Forelimb muscle (tissue), 1 donor: Measurements from ENCODE around the gene HSF2. TPM values are rescaled to one million over a fixed set of nuclear protein-coding genes. Genes with fewer than 3 reads are reported as not detected.

Experiments
- DNase-seq: peaks from one replicate; pipeline ENCODE4 v3.0.0-alpha.2; 2013; ENCODE audit warnings: low read depth
- polyA plus RNA-seq: library from polyadenylated mRNA; unstranded; fragments of 120-200 nt; gene quantifications from one replicate; pipeline ENCODE4 v1.2.1, GENCODE V29; 2013; ENCODE audit not compliant: insufficient read length

HSF2 gene
- polyA plus RNA-seq, 1 donor: 26.9 TPM

DNA sequence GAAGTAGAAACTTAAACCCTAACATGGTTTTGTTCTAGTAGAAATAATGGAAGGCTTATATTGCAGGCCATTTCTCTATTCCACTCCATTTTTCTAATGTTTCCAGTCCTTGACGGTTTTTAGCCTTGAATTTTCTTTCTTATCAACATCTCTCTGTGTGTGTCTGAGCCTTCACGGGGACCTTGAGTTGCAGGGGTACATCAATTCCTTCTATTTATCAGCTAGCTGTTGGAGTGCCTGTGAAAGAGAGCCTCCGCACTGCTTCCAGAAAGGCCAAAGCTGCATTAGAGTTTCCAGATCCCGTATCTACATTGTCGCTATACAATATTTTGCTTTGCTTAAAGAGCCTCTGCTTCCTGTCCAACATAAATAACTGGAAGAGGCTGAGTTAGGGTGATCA, 5.4 kb upstream of the HSF2 start:
- DNase-seq: no peak

DNA sequence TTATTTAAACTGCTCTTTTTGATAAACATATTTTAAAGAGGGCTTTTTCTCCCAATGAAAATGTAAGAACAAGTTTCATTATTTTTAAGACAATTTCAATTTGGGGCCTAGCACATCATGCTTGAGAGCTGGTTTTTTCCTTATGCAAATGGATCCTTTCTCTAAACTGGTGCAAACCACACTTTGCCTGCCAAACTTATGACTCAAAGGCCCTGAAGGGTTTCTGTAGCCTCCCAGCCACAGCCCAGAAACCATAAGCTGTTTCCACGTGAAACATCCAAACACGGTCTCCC, 451 bp upstream of the HSF2 start:
- no peak for DNase-seq

DNA sequence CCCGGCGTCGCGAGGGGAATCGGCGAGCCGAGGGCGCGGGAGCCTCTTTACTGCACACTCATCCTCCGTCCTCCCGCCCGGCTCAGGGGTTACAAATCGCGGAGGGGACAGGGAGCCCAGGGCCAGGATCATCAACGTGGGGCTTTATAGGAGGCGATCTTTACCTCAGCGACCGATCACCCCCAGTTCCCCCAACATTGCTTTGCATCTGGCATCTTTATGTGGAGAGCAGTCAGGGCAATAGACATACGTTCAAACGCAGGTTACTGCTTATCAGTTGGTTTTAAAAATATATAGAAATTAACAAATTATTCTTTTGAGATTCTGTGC, 634 bp downstream of the HSF2 start:
- no peak for DNase-seq

DNA sequence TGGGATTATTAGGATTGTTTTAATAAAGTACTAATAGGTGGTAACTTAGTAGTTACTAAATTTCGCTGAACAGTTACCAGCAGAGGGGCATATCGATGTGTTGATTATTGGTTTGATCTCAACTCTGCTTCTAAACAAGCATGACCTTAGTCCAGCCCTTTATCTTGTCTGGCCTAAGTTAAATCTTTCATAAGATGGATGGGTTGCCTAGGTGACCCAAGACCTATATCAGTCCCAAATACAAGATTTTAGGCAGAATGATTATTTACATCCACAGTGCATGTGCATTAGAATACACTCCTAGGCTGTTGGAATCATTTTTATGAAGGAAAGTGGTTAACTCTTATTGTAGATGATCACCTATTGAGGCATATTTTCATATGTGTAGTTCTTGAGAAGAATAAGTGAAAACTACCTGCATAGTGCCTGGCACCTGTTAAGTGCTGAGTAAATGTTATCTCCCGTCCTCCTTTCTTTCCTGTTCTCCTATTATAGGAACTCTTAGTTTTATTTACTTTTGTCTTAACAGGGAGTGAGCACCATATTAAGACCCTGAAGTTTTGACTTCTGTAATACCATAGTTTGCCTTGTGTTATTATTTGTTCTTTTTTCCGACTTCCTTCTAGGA, 1.1 kb downstream of the HSF2 start:
- no peak for DNase-seq

DNA sequence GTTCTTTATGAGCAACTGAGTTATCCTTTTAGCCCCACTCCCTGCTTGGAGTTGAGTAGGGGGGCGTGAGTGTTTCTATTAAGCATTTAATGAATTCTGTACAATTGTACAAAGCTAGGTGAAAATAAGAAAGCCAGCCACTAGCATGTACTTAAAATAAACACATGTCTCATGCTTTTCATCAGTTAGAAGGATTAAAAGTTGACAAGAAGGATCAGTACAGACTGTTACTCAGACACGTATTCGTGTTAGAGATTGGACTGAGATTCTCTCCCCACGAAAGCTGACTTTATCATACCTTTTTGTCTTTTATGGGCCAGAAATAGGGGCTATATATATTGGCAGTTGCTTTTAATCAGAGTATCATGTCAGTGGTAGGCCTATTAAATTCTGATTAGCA, 1.7 kb downstream of the HSF2 start:
- no peak for DNase-seq

DNA sequence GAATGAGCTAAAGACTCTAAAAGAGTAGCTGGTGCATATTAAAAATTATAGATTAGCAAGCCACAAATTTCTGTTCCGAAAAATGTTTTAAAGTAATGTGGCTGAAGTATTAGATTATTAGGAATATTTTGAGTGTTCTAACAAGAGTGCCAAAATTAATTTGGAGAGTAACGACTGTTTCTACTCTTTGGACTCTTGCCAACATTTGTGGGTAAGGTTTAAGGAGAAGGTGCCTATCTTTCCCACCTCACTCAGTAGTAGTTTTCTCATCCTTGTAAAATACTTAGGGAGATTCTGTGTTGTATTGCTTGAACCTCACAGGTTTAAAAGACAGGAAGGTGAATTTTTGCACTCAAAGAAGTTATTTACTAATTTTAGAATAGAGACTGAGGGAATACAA, 5.0 kb downstream of the HSF2 start:
- no peak for DNase-seq

DNA sequence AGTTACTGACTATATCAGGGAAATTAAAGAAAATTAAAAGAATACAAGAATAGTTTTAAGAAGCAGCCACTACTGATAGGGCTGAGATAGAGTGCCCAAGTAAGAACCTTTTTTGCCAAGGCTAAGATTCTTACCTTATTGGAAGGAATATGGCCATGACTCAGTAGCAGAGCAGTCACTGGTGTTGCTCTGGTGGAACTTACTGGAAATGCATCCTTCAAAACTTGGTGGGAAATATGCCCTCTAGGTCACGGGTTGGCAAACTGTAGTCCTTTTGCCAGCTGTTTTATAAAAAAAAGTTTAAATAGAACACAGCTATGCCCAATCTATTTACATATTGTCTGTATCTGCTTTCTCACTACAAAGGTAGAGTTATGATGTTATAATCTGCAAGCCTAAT, 6.0 kb downstream of the HSF2 start:
- no peak for DNase-seq

DNA sequence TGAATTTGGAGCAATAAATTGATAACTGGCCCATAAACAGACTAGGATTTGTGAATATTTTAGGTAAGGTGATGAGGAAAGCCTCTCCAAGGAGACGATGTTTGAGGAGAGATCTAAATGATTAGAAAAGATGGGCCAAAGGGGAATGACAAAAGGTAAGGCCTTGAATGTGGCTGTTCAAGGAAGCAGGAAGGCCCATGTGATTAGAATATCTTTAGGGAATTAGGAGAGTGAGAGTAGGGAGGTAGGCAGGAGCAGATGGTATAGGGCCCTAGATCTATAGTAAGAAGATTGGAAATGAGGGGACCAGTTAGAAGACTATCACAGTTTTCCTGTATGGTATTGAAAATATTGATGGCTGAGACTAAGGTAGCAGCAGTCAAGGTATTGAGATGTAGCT, 6.7 kb downstream of the HSF2 start:
- no peak for DNase-seq

DNA sequence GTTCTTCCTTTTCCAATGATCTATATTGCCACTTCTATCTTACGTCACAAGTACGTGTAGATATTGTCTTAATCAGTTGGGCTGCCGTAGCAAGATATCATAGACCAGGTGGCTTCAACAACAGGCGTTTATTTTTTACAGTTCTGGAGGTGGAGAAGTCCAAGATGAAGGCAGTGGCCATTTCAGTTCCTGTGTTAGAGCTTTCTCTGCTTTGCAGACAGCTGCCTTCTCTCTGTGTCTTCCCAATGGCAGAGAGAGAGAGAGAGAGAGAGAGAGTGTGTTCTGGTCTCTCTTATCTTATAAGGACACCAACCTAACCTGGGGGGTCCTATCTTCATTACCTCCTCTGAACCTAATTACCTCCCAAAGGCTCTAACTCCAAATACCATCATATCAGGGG, 8.3 kb downstream of the HSF2 start:
- no peak for DNase-seq

DNA sequence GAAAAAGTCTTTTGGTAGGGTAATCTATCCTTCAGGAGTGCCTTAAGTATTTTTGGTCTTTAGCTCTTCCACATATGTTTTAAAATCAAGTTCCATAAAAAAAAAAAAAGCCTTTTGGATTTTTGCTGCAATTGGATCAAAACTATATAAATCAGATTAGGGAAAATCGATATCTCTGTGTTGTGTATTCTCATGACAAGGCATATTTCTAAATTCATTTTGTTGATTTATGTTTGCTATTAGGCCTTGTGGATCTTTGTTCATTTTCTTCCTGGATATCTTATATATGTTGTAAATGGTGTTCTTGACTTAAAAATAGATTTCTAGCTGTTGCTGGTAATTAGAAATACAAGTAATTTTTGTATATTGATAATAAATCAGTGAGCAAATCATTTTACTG, 8.8 kb downstream of the HSF2 start:
- DNase-seq: no peak

DNA sequence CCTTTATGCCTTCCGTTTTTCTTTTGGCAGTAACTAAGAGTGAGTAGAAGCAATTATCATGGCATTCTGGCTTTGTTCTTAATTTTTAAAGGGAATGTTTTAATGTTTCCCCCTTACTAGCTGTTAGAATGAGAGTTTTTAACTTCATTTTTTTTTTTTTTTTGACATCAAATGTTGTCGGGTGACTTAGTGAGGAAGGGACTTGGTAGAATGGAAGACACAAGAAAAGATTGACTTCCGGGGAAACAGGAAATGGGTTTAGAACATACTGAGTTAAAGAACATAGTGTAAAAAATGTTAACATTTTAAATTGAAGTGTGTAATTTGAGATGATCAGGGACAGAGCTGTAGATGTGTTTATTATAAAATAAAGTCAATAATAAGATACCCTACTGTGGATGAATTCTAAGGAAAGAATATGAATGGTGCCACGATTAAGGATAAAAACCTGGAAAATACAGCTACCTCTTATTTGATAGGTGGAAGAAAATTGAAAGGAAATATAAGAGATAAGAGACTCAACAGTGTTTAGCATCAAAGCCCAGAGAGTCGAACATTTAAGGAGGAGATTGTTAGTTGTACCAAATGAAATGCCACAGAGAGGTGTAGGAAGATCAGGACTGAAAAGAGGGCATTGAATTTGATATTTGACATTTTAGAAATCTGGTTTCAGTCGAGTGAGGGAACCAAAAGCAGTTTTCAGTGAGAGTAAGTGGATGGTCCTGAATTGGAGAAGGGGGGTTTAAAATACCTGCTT, 9.4 kb downstream of the HSF2 start:
- no peak for DNase-seq

DNA sequence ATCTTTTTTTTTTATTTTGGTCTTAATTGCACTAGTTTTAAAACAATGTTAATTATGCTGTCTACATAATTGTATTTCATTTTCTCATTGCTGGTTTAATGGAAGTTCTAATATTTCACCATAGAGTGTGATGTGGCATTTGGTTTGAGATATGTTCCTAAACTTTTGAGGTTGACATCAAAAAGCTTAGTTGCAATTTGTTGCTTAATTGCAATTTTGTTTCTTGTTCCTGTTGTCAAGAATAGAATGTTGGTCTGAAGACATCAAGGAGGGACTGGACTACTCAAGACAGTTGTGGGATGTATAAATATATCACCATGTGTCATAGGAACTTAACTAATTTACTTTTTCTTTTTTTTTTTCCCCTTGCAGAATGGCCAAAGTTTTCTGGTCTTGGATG, 12.5 kb downstream of the HSF2 start:
- no peak for DNase-seq

DNA sequence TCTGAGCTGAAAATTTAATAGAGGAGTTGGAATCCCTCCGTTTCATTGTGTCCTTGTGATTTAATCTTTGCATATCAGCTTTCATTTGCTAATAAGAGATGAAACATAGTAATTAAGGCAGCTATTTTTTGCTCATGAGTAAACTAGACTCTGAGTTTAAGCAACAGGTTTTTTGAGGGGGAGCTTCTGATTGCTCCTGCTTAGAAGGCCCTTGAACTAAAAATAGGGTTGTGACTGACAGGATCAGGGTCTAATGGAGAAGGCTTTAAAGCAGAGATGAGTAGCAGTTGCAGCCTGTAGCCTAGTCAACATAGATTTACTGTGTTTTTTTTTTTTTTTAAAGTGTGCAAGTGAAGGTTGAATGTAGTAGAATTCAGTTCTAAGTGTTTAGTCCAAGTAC, 17.4 kb downstream of the HSF2 start:
- DNase-seq: no peak

DNA sequence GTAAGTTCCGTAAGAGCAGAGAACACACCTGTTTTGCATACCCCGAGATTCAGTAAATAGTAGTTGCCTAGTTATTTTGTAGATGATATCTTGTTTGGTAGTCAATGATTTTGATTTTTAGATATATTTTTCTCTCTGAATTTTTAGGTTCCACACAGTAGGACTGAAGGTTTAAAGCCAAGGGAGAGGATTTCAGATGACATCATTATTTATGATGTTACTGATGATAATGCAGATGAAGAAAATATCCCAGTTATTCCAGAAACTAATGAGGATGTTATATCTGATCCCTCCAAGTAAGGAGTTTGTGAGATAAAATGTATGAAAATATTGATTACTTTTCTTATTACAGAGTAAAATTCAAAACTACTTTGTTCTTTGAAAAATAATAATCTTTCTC, 22.6 kb downstream of the HSF2 start:
- DNase-seq: no peak

DNA sequence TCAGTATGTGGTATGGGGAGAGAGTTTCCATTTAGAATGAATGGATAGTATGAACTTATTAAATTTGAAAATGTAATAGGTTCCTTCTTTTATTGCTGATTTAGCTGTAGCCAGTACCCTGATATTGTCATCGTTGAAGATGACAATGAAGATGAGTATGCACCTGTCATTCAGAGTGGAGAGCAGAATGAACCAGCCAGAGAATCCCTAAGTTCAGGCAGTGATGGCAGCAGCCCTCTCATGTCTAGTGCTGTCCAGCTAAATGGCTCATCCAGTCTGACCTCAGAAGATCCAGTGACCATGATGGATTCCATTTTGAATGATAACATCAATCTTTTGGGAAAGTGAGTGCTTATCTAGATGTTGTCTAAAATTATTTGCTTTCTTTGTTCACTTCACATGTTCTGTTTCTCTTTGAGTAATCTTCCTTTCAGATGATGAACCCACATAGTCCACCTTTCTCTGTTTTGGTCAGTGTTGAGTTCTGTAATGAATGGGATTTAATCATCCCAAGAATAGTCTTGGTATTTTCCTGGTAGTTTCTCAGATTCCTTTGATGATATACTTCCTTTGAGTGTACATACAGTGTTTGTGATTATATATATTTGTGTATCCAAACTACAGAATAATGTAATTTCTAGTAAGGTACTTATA, 23.3 kb downstream of the HSF2 start:
- no peak for DNase-seq

DNA sequence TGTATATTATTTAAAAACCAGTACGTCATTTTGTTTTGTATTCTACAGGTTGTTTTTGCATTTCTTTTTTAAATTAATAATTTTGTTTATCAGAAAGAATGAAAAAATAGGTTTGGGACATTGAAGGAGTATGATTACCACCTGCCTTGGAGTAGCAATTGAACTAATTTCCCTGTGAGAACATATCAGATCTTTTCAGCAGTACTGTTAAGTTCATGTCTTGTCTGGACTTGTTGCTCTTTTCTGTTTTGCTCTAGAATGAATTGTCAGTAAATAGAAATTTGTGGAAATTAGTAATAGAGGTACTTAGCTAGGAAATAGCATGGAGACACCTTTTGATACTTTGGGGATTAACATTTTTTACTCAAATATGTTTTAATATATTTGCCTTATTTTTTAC, 24.3 kb downstream of the HSF2 start:
- no peak for DNase-seq

DNA sequence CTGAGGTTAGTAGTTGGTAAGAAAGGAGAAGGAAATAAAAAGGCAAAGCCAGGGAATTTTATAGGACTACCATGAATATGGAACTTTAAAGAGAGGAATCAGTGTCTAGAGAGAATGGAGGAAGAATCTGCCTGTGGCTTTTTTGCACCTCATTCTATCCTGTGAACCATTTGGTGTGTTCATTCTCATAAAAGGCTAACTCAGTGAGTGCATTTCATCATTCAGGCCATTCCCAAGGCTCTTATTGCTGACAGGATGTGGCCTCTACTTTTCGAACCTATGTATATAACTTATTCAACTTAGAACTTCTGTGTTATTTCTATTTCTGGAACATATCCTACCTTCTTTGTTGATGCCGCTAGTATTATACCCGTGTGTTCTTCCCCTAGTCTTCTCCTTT, 27.1 kb downstream of the HSF2 start:
- no peak for DNase-seq

DNA sequence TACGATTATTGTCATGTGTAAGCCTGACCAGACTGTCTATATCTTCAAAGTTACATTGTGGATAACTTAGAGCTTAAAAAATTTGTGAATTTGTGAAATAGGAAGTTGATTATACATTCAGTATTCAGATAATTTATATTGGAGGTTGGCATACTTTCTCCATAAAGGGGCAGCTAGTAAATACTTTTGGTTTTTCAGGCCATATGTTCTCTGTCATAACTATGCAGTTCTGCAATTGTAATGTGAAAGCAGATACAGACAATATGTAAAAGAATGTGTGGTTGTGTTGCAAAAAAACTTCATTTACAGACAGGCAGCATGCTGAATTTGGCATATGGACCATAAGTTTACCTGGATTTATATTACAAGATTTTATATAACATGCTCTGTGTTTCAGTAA, 29.3 kb downstream of the HSF2 start:
- DNase-seq: no peak

DNA sequence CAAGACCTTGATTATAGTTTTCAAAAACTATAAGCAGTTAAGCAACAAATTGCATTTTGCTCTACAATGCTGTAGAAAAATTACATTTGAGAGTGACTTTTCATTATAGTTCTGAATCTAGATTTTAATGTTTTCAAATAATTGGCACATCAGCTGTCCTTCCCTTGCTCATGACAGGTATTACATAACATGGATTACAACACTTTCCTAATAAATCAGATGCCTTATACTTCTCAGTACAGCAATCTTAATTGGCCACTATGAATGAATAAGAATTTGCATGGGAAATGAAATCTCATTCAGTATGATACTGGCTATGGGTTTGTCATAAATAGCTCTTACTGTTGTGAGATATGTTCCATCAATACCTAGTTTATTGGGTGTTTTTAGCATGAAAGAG, 29.9 kb downstream of the HSF2 start:
- DNase-seq: no peak

DNA sequence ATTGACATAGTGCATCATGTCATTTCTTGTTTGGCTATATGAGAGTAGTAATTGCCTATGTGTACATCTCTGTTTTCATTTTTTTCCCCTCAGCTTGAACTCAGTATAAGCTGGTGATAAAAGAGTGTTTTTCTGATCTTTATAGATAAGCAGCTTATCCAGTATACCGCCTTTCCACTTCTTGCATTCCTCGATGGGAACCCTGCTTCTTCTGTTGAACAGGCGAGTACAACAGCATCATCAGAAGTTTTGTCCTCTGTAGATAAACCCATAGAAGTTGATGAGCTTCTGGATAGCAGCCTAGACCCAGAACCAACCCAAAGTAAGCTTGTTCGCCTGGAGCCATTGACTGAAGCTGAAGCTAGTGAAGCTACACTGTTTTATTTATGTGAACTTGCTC, 32.3 kb downstream of the HSF2 start:
- DNase-seq: no peak

DNA sequence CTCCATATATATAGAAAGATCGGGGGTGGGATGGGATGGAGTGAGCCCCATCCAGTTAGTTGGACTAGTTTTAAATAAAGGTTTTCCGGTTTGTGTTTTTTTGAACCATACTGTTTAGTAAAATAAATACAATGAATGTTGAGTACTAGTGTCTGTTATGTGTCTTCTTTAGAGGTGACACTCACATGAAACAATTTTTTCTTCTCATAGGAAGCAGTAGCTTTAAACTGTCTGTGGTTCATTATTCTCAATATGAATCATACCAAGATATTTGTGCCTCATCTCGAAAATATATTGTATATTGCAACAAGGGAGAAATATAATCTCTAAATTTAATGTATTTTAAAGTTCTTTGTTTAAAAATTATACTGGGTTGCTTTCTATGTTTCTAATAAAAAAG, 33.4 kb downstream of the HSF2 start:
- no peak for DNase-seq

DNA sequence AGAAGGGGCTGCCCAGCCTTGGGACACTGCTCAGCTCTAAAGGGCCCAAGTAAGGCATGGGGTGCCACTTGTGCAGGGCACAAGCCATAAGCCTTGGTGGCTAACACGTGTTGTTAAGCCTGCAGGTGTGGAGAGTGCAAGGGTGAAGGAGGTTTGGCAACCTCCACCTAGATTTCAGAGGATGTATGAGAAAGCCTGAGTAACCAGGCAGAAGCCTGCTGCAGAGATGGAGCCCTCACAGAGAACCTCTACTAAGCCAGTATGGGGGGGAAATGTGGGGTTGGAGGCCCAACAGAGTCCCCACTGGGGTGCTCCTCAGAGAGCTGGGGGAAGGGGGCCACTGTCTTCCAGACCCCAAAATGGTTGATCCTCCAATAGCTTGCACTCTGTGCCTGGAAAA, 39.5 kb downstream of the HSF2 start:
- DNase-seq: no peak

DNA sequence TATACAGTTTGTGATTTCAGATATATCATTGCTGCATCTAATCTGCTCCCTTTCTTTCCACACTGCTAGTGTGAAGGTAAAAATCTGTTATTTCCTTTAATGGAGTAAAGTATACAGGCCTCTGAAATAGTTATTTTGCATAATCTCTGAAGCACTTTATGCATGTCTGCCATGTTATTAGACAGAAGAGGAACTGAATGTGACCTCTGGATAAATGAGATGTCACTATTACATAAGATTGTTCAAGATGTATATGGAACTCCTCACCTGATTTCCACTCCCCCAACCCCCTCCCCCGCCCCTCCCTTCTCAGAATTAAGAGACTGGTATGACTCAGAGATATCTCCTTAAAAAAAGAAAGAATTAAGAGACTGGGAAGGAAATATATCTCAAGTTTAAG, 45.8 kb downstream of the HSF2 start:
- DNase-seq: no peak

DNA sequence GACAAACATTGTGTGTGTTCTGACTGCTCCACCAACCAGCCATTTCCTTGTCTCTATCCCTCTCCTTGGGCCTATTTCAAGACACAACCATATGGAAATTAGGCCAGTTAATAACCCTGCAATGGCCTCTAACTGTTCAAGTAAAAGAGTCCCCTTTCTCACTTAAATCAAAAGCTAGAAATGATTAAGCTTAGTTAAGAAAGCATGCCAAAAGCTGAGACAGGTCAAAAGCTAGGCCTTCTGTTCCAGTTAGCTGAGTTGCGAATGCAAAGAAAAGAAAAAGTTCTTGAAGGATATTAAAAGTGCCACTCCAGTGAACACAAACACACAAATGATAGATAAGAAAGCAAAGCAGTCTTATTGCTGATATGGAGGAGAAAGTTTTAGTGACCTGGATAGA, 49.6 kb downstream of the HSF2 start:
- DNase-seq: no peak
